Stimulated activated CD4-positive, alpha-beta T cell treated with anti-CD3 and anti-CD28 coated beads, Interleukin-1b, Interleukin-23, amount 100 ng/mL, for 4 hours (primary cell): ENCODE results near the gene METRN.
"Not testable (repeated sequence)": the region's sequence is repeated elsewhere in the genome, so short reads cannot be mapped to it uniquely, and the experiment has no call there.

ENCODE experiments used
- DNase-seq, 2 donors: peaks; one replicate each; pipeline ENCODE4 v3.0.0-alpha.2; 2020; ENCODE audit warnings: low read depth in 2 of 2

METRN gene

DNA sequence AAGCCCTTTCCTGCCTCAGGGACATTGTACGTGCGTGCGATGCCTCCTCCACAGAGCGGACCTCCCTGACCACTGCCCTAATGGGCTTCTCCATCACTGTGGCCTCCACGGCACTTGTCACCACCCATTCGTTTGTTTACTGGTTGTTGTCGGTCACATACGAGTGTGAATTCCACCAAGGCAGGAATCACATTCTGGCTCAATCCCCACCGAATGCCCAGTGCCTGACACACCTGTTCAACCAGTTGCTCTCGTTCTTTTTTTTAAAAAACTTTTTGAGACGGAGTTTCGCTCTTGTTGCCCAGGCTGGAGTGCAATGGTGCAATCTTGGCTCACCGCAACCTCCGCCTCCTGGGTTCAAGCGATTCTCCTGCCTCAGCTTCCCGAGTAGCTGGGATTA is 23.7 kb upstream of the METRN start:
- DNase-seq: not testable (repeated sequence)

DNA sequence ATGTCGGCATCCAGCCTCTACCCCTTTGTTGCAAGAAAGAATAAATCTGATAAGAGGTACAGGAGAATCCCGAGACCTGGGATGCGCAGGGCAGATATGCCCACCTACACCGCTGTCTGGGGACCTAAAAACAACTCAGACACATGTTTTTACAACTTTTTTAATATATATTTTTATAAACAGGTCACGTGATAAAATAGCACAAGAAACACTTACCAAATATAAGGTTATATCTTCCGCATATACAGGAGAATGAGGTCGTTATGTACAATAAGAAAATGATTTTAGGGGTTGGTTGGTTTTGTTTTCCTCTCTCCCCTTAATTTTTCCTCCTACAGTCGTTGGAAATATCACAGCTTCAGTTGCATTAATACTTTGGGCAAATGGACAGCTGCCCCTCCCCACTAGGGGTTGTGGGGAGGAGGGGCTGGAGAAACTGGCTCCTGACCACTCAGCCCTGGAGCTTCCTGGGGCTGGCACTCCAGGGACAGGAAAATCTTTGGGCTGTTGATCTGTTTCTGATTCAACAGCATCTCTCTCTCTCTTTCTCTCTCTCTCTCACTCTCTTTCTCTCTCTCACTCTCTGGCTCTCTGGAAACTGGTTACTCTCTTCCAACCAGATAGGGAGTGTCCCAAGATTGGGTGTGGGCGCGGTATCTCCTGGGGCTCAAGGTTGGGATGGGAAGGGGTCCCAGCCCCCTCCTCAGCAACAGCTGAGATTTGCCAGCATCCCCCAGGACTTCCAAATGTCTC is 22.4 kb upstream of the METRN start:
- DNase-seq: no peak

DNA sequence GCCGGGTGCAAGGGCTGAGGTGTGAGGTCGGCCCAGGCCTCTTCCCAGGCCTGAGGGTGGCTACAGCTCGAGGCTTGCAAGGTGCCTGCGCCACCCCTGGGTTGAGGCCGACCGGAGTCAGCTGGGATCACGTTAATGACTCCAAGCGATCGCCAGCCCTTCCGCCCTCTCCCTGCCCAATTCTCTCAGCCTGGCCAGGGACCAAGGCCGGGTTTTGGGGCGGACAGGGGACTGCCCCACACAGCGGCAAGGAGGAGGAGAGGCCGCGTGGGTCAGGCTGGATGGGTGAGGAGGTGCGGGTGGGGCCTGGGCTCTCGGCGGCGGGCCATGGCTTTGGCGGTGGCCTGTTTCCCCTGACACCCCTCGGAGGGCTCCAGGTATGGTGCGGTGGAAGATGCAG is 21.6 kb upstream of the METRN start:
- no peak for DNase-seq

DNA sequence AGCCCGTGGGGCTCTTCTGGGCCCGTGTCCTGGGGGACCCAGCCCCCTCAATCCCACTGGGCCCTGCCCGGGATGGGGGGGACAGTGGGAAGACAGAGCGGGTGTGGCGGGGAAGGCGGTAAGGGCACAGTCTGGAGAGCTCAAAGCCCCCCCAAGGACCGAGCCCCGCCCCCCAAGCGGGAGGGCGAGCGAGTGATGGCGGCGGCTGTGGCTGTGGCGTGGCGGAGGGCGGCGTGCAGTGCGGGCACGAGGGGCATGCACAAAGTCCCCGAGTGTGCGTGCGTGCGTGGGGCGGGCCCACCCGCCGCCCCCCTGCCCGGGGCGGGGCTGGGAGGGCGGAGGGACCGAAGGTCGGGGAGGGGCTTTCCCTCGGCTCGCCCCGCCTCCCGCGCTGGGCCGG is 21.2 kb upstream of the METRN start:
- no peak for DNase-seq

DNA sequence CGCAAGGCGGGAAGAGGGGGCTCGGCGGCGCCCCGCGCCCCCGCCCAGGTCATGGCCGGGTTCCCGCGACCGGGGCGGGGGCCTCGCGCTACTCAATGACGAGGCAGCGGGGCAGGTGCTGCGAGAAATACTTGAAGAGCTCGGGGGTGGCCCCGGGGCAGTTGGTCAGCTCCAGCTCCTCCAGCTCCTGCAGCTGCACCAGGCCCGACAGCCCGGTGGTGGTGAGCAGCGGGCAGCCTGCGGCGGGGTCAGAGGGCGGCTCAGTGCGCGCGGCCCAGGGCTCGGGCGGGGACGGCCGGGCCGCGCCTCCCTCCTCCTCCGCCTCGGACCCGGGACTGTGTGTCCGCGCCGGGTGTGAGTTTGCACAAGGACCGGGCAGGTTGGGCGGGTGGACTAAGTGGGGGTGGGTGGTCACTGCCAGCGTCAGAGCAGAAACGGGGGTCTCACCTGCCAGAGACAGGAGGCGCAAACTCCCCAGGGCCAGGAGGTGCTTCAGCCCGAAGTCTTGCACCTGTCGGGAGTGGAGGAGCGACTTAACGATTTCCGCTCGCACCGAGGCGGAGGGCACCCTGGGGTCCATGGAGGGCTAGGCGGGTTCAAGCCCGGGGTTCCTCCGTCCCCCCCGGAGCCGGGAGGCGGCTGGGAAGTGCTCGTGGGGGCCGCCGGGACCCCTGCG is 20.6 kb upstream of the METRN start:
- DNase-seq: no peak

DNA sequence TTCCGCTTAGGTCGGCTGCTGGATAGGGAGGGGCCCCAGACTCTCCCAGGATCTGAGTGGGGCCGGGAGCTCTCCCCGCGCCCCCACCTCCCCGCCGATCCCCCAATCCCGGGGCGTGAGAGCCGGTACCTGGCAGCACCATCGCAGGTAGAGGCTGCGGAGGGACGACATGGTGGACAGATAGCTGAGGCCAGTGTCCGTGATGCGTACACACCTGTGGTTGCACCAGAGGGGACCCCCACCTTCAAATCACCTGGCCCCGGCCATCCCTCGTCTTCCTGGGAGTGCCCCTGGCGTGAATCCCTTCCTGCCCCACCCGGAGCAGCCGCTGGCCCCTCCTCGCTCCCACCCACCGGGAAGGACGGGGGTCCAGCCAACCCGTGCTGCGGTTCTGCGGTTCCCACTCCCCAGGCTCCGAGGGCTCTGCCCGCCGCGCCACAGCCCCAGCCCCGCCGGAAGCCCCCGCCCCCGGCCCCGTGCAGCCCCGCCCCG is 20.0 kb upstream of the METRN start:
- no peak for DNase-seq

DNA sequence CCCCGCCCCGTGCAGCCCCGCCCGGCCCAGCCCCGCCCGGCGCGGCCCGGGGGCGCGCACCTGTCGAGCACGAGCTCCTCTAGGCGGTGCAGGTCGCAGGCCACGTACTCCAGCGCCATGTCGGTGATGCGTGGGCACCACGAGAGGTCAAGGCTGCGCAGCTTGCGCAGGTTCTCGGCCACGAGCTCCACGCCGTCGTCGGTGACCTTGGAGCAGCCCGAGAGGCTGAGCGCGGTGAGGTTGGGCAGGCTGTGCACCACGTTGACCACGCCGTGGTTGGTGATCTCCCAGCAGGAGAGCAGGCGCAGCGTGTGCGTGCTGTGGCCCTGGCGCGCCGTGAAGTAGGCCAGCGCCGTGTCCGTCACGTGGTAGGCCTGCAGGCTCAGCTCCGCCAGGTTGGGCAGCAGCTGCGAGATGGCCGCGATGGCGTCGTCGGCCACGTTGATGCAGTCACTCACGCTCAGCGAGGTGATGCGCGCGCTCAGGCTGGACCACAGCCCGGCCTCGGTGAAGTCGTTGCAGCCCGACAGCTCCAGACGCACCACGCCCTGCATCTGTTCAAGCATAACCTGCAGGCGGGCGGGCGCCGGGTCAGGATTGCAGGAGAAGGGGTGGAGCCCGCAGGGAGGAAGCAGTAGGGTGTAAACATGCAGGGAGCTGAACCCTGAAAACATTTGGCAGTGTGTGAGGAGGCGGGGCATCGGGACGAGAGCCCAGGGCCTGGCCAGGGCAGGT is 19.4 kb upstream of the METRN start:
- DNase-seq: peak; percentile 66 to 67

DNA sequence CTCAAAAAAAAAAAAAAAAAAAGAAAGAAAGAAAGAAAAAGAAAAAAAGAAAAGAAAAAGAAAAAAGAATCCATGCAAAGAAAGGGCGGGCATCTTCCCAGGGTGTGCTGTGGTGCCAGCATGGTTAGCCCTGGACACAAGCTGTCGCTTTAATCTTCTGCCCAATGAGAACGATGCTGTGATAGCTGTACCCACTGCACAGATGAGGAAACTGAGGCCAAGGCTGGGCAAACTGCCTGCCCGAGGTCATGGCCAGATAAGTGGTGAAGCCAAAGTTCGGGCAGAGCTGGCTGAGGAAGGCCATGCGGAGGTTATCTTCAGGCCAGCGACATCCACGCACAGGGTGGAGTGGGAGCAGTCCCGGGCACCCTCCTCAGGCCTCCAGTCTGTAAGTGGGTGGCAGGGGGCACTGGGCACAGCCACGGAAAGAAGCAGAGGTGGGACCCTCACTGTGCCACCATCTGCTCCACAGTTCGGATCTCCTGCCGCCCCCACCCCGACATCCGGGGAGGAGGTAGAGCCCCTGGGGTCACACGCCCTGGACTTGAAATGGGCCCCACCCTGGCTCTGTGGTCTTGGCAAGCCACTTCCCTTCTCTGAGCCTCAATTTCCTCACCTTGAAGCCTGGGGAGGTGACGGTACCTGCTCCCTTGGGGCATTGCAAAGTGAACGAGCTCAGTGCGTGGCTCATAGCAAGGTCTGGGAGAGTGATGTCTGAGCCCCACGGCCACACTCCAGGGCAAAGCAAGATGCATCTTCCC is 15.8 kb upstream of the METRN start:
- no peak for DNase-seq

DNA sequence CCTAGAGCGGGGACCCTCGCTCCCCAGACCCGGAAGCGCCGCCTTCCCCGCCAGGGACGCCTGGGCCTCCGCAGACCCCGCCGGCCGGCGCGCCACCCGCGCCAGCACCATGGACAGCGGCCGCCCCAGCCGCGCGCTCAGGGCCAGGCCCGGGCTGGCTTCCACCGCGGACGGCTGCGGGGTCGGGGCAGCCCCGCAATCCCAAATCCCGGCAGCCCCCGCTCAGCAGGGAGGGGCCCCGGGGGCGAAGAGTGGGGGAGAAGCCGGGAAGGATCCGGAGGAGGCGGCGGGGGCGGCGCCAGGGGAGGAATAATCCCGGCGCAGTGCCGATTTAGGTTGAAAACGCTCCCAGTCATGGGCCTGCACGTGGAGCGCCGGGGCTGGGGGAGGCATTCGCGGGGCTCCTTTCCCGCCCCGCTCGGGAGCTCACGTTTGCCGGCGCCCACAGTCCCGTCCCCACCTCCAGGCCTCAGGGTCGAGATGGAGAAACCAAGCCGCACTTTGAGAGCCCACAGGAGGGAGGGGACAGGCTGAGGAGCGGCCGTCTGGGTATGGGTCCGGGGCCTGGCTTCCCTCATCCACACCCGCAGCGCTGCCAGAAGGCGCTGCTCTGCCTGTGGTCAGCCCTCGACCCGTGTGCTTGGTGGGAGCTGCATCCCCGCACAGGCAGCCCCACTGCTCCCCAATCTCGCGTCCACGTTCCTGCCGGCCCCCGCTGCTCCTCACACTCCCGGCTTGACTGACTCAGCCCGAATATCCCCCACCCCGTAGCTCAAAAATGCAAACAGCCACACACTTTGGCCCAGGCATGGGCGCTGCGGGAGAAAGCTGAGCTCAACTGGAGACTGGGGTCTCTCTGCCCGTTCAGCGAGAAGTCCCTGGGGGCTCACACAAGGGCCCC is 14.0 kb upstream of the METRN start:
- DNase-seq: peak in 1 of 2 donors; percentile 50

DNA sequence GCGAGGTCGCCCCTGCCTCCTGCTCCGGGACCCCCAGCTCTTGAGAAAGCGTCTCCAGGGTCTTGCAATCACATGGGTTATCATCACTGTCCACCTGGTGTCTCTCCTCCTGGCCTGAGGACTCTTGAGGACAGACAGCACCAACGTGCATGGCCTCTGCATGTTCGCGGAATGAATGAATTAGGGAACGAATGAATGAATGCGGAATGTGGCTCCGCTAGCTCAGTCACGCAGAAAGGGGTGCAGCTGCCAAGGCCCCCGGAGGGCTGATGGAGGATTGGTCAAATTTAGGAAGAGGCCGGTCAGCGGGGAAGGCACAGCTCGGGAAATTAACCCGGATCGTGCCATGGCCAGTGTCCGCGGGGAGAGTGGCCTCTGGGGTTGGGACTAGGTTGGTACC is 12.6 kb upstream of the METRN start:
- no peak for DNase-seq

DNA sequence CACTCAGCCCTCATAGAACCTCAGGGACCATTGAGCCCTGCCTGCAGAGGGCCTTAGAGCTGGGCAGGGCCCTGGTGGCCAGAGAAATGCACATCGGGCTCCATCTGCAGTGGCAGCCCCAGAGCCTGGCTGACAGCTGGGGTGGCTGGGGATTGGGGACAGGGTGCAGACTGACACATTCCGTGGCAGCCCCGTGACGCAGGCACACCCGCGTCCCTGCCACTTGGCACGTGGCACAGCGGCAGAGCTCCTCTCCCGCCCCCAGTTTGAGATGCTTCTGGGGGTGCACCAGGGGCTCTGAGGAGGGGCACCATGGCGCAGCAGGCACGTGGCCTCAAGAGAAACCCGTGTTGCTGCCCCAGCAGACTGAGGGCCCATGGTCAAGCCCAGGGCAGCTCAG is 11.5 kb upstream of the METRN start:
- no peak for DNase-seq

DNA sequence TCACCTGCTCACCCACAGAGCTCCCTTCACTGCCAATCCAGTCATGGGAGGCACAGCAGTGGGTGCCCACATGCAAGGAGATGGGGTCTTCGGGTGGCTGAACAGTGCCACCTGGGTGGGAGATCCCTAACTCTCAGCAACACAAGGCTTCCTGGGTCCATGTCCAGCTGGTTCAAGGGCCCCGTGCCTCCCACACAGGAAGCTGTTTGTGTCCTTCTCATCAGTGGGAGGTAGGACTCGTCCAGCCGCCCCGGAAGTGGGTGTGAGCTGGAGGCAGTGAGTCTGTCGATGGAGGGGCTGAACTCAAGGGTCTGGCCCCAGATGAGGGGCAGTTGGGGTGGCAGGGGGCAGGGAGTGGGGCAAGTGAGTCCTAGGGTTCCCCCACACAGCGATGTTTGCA is 10.9 kb upstream of the METRN start:
- no peak for DNase-seq

DNA sequence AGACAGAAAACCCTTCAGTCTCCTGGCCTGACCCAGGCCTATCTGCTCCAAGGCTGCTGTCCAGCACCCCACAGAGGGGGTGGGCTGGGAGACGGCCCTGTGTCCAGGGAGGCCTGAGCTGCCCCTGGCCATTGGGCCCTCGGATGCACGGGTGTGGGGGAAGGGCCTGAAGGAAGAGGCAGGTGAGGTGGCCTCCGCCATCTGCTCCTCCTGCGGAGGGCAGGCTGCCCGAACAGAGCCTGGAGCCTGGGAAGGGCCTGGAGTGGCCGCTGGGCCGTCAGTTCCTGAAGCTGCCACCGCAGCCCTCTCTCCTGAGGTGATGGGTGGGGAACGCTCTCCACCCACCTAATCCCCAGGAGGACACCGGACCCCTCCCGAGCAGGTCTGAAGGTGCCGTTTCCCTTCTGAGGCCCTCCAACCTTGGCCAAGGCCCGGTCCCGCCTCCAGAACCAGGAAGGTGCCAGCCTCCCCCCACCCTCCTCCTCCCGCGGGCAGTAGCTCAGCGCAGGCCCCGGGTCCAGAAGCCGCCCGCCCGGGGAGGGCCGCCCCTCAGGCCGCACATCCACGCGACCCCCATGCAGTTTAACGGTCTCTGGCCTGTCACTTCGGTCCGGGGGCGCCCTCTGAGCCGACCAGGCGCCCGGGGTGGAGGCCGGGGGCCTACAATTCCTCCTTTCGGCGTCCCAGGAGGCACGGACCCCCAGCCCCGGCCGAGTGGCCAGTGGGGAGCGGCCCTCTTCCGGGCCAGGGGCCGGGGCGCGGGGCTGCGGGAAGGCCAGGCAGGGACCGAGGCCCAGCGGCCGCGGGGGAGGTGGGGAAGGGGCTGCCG is 10.2 kb upstream of the METRN start:
- DNase-seq: no peak

DNA sequence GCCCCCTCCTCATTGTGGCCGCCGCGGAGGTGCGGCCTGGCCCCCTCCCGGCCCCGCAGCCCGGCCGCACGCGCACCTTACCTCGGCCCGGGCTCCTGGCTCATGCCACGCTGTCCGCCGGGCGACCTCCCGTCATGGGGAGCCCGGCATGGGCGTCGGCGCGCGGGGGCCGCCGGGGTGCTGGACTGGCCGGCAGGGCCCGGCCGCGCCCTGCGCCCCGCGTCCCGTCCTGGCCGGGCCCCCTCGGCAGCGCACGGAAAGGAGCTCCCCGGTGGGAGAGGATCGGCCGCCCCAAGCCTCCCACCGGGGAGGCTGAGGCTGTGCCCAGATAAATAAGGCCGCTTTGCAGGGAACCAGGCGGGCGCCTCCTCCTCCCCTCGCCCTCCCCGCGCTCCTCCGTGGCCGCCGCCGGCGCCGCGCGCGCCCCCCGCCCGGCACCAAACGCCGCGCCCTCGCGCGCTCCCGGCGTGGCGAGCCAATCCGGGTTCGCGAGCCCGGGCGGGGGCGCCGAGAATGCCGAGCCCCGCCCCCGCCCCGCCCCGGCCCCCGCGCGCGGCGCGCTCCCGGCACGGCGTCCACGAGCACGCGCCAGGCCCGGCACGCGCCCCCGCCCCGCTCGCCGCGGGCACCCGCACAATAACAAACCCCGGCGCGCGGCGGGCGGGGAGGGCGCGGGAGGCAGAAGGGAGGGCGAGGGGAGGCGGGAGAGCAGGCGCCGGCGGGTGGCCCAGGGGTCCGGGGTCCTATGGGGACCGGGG is 9.3 kb upstream of the METRN start, which contains the start of gene FBXL16:
Gene FBXL16 (minus strand): TSS at position 371 of the 758 bp plus-strand sequence. CDS start 8,396 bp downstream, outside the sequence.
- DNase-seq: no peak

DNA sequence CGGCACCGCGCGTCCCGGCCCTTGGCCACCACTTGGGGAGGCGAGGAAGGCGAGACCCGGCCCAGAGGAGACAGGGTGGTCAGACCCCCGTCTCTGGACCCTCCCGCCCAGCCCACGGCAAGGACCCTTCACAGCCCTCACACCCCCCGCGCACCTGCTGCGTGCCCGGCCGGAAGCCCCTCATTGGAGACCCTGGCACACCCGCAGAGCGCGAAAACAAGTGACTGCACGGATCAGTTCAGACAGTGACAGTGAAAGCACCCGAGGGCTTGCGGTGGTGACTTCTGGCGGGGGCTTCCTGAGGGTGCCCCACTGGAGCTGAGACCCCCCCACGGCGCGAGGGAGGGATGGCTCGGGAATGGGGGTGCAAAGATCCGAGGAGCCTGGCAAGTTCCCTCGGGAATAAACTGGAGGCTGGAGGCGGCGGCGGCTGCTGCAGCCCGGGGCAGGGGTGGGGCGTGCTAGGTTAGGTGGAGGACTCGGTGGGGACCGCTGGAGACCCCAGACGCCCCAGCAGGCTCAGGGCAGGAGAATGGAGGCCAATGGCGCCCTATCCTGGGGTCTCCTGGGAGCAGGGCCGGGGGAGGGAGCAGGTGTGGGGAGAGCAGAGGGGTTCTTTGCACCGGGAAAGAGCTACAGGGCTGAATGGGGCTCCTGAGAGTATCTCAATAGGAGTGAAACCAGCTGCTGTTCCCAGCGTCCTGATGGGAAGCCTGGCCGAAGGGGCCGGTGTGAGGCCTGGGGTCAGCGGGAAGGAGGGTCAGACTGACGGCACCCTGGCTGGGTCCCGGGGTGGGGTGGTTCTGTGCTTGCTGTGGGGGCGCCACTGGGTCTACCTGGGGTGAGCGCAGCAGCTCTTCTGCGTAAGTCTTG is 8.5 kb upstream of the METRN start:
- no peak for DNase-seq

DNA sequence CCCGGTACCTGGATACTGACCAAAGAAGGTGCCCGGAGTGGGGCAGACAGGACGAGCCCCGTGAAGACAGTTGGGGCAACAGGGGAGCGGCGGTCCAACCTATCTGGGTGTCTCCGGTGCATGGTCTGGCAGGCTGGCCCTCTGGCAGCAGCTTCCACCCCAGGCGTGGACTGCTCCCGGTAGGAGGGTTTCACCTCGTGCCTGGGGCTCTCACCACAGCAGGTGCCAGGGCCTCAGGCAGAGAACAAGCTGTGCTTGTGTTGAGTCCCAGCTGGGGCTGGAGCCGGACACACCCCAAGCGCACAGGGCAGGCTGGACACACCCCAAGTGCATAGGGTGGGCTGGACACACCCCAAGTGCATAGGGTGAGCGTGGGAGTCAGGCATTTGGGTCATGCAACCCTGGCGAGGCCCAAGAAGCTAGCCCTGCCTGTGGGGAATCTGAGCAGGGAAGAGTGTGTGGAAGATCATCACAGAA is 7.8 kb upstream of the METRN start:
- no peak for DNase-seq

DNA sequence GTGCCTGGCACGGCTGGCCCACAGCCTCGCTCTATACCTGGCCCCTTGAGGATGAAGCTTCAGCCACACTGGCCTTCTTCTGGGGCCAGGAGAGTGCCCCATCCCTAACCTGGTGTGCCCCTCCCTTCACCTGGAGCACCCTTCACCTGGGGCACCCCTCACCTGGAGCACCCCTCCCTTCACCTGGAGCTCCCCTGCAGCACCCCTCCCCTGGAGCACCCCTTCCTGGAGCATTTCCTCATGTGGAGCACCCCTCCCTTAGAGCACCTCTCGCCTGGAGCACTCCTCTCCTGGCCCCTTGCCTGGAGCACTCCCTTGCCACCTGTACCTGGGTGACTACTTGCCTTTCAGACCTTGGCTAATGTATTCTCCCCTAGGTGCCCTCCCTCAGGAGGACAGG is 6.9 kb upstream of the METRN start:
- no peak for DNase-seq

DNA sequence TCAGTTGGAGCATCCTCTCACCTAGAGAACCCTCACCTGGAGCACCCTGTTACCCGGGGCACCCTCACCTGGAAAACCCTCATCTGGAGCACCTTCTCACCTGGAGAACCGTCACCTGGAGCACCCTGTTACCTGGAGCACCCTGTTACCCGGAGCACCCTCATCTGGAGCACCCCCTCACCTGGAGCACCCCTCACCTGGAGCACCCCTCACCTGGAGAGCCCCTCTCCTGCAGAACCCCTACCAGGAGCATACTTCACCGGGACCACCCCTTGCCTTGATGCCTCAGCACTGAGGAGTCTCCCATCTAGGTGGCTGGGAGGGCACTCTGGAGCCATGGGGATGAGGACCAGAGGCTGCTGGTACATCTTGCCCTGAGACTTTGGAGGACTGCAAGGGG is 6.0 kb upstream of the METRN start:
- no peak for DNase-seq
